ENCODE data around the gene STK24.

- TF ChIP-seq CTCF (IDR thresholded peaks at IDR 0.05) (no peak), FOSB (CRISPR knock-in tag; IDR thresholded peaks at IDR 0.05) (no peak), MYC (IDR thresholded peaks at IDR 0.05; ENCODE audit: borderline replicate concordance, low read length) (no peak), NFE2L2 (conservative IDR thresholded peaks at IDR 0.05; ENCODE audit: low read length) (no peak), BCL3 (IDR thresholded peaks at IDR 0.05) (no peak), HMGXB4 (CRISPR knock-in tag; IDR thresholded peaks at IDR 0.05; ENCODE audit: borderline replicate concordance) (no peak), ZSCAN20 (CRISPR knock-in tag; IDR thresholded peaks at IDR 0.05) (no peak), KDM1A (IDR thresholded peaks at IDR 0.05; ENCODE audit: low read depth) (no peak), POLR2A (IDR thresholded peaks at IDR 0.05; ENCODE audit: low read length) (no peak)
These were observed 49.4 kb downstream of the STK24 start for GRCh38 chr13:98527526-98527925.

Data from A549 (cell line).